OCI-M1 (cell line): Measurements from ENCODE around the gene WEE2.

Source experiments
- DNase-seq: peaks from one replicate; lab custom pipeline; 2025; lab: John Stamatoyannopoulos, UW

Gene WEE2

GRCh38 chr7:141691540-141691939, 16.6 kb upstream of the WEE2 start:
- DNase-seq = no peak

GRCh38 chr7:141691961-141692360, 16.2 kb upstream of the WEE2 start:
- DNase-seq = no peak

GRCh38 chr7:141693082-141693481, 15.1 kb upstream of the WEE2 start:
- DNase-seq = no peak

- no peak for DNase-seq
Measured at GRCh38 chr7:141695803-141696289, 12.3 kb upstream of the WEE2 start.

GRCh38 chr7:141696348-141696747, 11.8 kb upstream of the WEE2 start:
- no peak for DNase-seq

GRCh38 chr7:141697211-141697871, 10.8 kb upstream of the WEE2 start:
- no peak for DNase-seq

- DNase-seq = peak; percentile 19
Measured at GRCh38 chr7:141698247-141699015, 9.7 kb upstream of the WEE2 start.

- DNase-seq = no peak
Measured at GRCh38 chr7:141699860-141700259, 8.3 kb upstream of the WEE2 start.

- DNase-seq = no peak
Measured at GRCh38 chr7:141700296-141700847, 7.8 kb upstream of the WEE2 start.

- DNase-seq = no peak
Measured at GRCh38 chr7:141700848-141701371, 7.2 kb upstream of the WEE2 start.

GRCh38 chr7:141701489-141702046, 6.6 kb upstream of the WEE2 start:
- DNase-seq = peak; percentile 2

- DNase-seq = peak; percentile 5
Measured at GRCh38 chr7:141702047-141702567, 6.0 kb upstream of the WEE2 start, which contains the start of gene DENND11. DENND11 (minus strand) TSS chr7:141702166; CDS start chr7:141702153, 13 bp downstream.

- no peak for DNase-seq
Measured at GRCh38 chr7:141702892-141703291, 5.3 kb upstream of the WEE2 start.

GRCh38 chr7:141704112-141704511, 4.0 kb upstream of the WEE2 start:
- DNase-seq = no peak

- no peak for DNase-seq
Measured at GRCh38 chr7:141704741-141705140, 3.4 kb upstream of the WEE2 start.

- no peak for DNase-seq
Measured at GRCh38 chr7:141706239-141707064, 1.7 kb upstream of the WEE2 start.

- DNase-seq = no peak
Measured at GRCh38 chr7:141709318-141709717, 1.2 kb downstream of the WEE2 start.

GRCh38 chr7:141709749-141710148, 1.6 kb downstream of the WEE2 start:
- no peak for DNase-seq

- no peak for DNase-seq
Measured at GRCh38 chr7:141710301-141710700, 2.1 kb downstream of the WEE2 start.

GRCh38 chr7:141712603-141713255, 4.6 kb downstream of the WEE2 start:
- DNase-seq = no peak

GRCh38 chr7:141713890-141714289, 5.7 kb downstream of the WEE2 start:
- DNase-seq = no peak
